ENCODE results near the gene GNPDA2. TPM values are rescaled to one million over a fixed set of nuclear protein-coding genes. Genes with fewer than 3 reads are reported as not detected.

The GNPDA2 gene
- total and polyA plus RNA-seq, 2 of the 8 experiments (the other 6 are each of a cell fraction or from before 2014, with no cell fraction given): 3.0 to 4.8 TPM

- Histone ChIP-seq H3K4me2 (ENCODE audit: insufficient read depth in 1 of 2, low read depth in 2 of 2, low read length in 2 of 2) (no peak overlapping the region), H3K4me3 (ENCODE audit: extremely low read depth in 1 of 4, insufficient read depth in 2 of 4, low read depth in 3 of 4, low read length in 4 of 4) (no peak overlapping the region), H2BK15ac (ENCODE audit: low read length) (no peak overlapping the region), H3K23me2 (ENCODE audit: low read depth, low read length) (peaks cover 7% of the 10 kb centered on the region), H3K79me1 (ENCODE audit: low read depth, low read length) (no peaks in the 10 kb centered on the region), H4K20me1 (replicated peaks in 1 of 2; ENCODE audit: control insufficient read depth in 1 of 2, insufficient read depth in 2 of 2, low read length in 2 of 2) (peaks cover 0 to 1% of the 10 kb centered on the region in 2 experiments), H2BK20ac (ENCODE audit: low read length) (no peak overlapping the region), H4K5ac (ENCODE audit: insufficient read length, low read depth, low read length) (no peak overlapping the region), H3K4me1 (replicated peaks in 1 of 4; ENCODE audit: control insufficient read depth in 3 of 4, insufficient read depth in 4 of 4, low read length in 3 of 4) (peaks cover 0 to 6% (median 1%) of the 10 kb centered on the region in 4 experiments; a peak in 4 of 7 replicates), H4K8ac (ENCODE audit: extremely low read depth, insufficient read depth, low read length) (no peak overlapping the region), H3K56ac (replicated peaks; ENCODE audit: insufficient read length, low read depth, low read length) (no peak overlapping the region), H3K9ac (replicated peaks in 1 of 4; ENCODE audit: extremely low read depth in 1 of 4, low read depth in 3 of 4, low read length in 3 of 4) (no peak overlapping the region), H3K9me3 (ENCODE audit: insufficient read depth in 2 of 2, low read depth in 1 of 2, low read length in 1 of 2) (no peaks in the 10 kb centered on the region), H3K4ac (replicated peaks; ENCODE audit: insufficient read length, low read depth, low read length) (no peak overlapping the region), H2BK120ac (replicated peaks; ENCODE audit: low read depth, low read length) (no peak overlapping the region), H2BK12ac (ENCODE audit: low read depth, low read length) (no peak overlapping the region), H3K27me3 (replicated peaks in 1 of 4; ENCODE audit: control insufficient read depth in 3 of 4, extremely low read depth in 1 of 4, insufficient read depth in 3 of 4, low read length in 3 of 4) (peaks cover 0 to 3% (median 2%) of the 10 kb centered on the region in 4 experiments; a peak in 4 of 7 replicates), H3K23ac (ENCODE audit: insufficient read length) (no peak overlapping the region), H3K18ac (ENCODE audit: extremely low read depth, low read length) (no peak overlapping the region), H2AFZ (ENCODE audit: low read length) (no peak overlapping the region), H3K14ac (ENCODE audit: insufficient read length) (no peak overlapping the region), H2AK5ac (ENCODE audit: low read depth, low read length) (no peak overlapping the region), H3K79me2 (ENCODE audit: control insufficient read depth in 1 of 2, insufficient read depth in 2 of 2, low read length in 2 of 2) (peaks cover 0 to 60% of the 10 kb centered on the region in 2 experiments; a peak in 3 of 4 replicates), H3K36me3 (ENCODE audit: control insufficient read depth in 2 of 4, insufficient read depth in 4 of 4, low read length in 3 of 4) (no peaks in the 10 kb centered on the region), H2BK5ac (ENCODE audit: low read depth, low read length) (no peak overlapping the region), H4K91ac (replicated peaks; ENCODE audit: insufficient read length, low read length) (no peak overlapping the region), H3K27ac (ENCODE audit: low read depth, low read length) (no peak overlapping the region)
- WGBS, 2 experiments (ENCODE audit: extremely low coverage in 1 of 2, insufficient coverage in 1 of 2, insufficient read length in 1 of 2, insufficient replicate concordance in 2 of 2, low coverage in 1 of 2, low lambda C conversion rate in 2 of 2, missing lambda C conversion rate in 1 of 2): 96% methylated on average over 3 of the region's 3 CpGs; no CpG with 5 or more reads in 1 of the 2 experiments
- CTCF ChIA-PET (ENCODE audit: partially characterized antibody): no interaction called here
- POLR2A ChIA-PET (ENCODE audit: partially characterized antibody): no interaction called here
- DNase-seq (ENCODE audit: low read depth in 1 of 2, low spot score in 2 of 2) (no peak), FAIRE-seq (no peak)
- TF ChIP-seq ASH2L (IDR thresholded peaks at IDR 0.05; ENCODE audit: low read length) (no peak), ATF3 (IDR thresholded peaks at IDR 0.05; ENCODE audit: insufficient read depth, low read depth, low read length) (no peak), JUN (IDR thresholded peaks at IDR 0.05; ENCODE audit: low read depth, low read length) (no peak), CTBP2 (IDR thresholded peaks at IDR 0.05; ENCODE audit: borderline replicate concordance, insufficient read depth, insufficient read length, low read length) (no peak), CBX5 (IDR thresholded peaks at IDR 0.05; ENCODE audit: low read depth, low read length) (no peak), KDM5A (IDR thresholded peaks at IDR 0.05; ENCODE audit: low read length) (no peak), MAFK (IDR thresholded peaks at IDR 0.05; ENCODE audit: low read depth, low read length) (no peak), GTF2F1 (IDR thresholded peaks at IDR 0.05; ENCODE audit: borderline replicate concordance, low read depth, low read length) (no peak)
These were observed 4.4 kb downstream of the GNPDA2 start for GRCh38 chr4:44722001-44722400.
